HepG2 (cell line): ENCODE data around the gene ANKS3. TPM values are rescaled to one million over a fixed set of nuclear protein-coding genes. Genes with fewer than 3 reads are reported as not detected.
A peak's percentile ranks its signal among the peaks of the same experiment; 100 is the strongest.

Experiments used
- ARNT2 ChIP-seq: sonication (generic); formaldehyde crosslinking; IDR thresholded peaks from 2 replicates; pipeline ENCODE4 v1.8.0; 2022; ENCODE audit warnings: mild to moderate bottlenecking, low read depth, missing genetic modification reagents, moderate library complexity
- ESRRA ChIP-seq: sonication (generic); formaldehyde crosslinking; IDR thresholded peaks from 2 replicates; pipeline ENCODE4 v1.5.1; 2020; ENCODE audit warnings: mild to moderate bottlenecking, low read depth, missing genetic modification reagents
- HMGA1 ChIP-seq: sonication (generic); formaldehyde crosslinking; conservative IDR thresholded peaks from 2 replicates; pipeline ENCODE4 v1.4.0; 2020; ENCODE audit warnings: missing genetic modification reagents
- IRF2 ChIP-seq: IDR thresholded peaks from 2 replicates; pipeline ENCODE4 v1.6.1; 2018; ENCODE audit warnings: missing genetic modification reagents, missing compliant biosample characterization
- KDM1A ChIP-seq: IDR thresholded peaks from 2 replicates; pipeline ENCODE4 v1.6.1; 2016; ENCODE audit warnings: missing compliant biosample characterization
- LBX2 ChIP-seq: sonication (generic); formaldehyde crosslinking; IDR thresholded peaks from 2 replicates; pipeline ENCODE4 v1.5.0; 2020; ENCODE audit warnings: missing genetic modification reagents, mild to moderate bottlenecking, borderline replicate concordance
- MNT ChIP-seq: fragments of 450-650 bp; IDR thresholded peaks from 2 replicates; pipeline ENCODE4 v1.6.1; 2016
- NR2C2 ChIP-seq: sonication (generic); formaldehyde crosslinking; IDR thresholded peaks from 2 replicates; pipeline ENCODE4 v1.4.0; 2020; ENCODE audit warnings: missing genetic modification reagents, mild to moderate bottlenecking, moderate library complexity, borderline replicate concordance
- PAXIP1 ChIP-seq: sonication (generic); formaldehyde crosslinking; conservative IDR thresholded peaks from 2 replicates; pipeline ENCODE4 v1.4.0; 2020; ENCODE audit warnings: mild to moderate bottlenecking, missing genetic modification reagents, moderate library complexity
- RERE ChIP-seq: IDR thresholded peaks from 2 replicates; pipeline ENCODE4 v1.6.1; 2016; ENCODE audit warnings: low read depth, missing genetic modification reagents, missing compliant biosample characterization
- SYNCRIP ChIP-seq: fragments of 200-400 bp; formaldehyde crosslinking; IDR thresholded peaks from 2 replicates; pipeline ENCODE4 v1.6.1; 2018; ENCODE audit warnings: mild to moderate bottlenecking, low read depth, low read length; ENCODE audit not compliant: insufficient read depth
- TCF7 ChIP-seq: sonication (generic); IDR thresholded peaks from 2 replicates; pipeline ENCODE4 v1.6.1; 2016; ENCODE audit warnings: antibody characterized with exemption, low read depth
- ZNF607 ChIP-seq: sonication (generic); formaldehyde crosslinking; IDR thresholded peaks from 2 replicates; pipeline ENCODE4 v1.5.1; 2020; ENCODE audit warnings: missing genetic modification reagents, mild to moderate bottlenecking, borderline replicate concordance
- ZNF629 ChIP-seq: sonication (generic); formaldehyde crosslinking; conservative IDR thresholded peaks from 2 replicates; pipeline ENCODE4 v1.5.0; 2020; ENCODE audit warnings: missing genetic modification reagents
- polyA plus RNA-seq, 8 experiments: library from polyadenylated mRNA; depleted of rRNA in 3 of 8; stranded (reverse) in 7 of 8; unstranded in 1 of 8; fragments of >200 nt; fragmentation: Illumina TruSeq in 4 of 8; extraction: Trizol in 4 of 8; gene quantifications; 2 replicates each; pipeline versions ENCODE4 v1.2.1 to v1.2.3, GENCODE V29; 2011 to 2016; ENCODE audit warnings: low read depth in 4 of 8, missing spikeins in 1 of 8, mixed read lengths in 1 of 8; ENCODE audit not compliant: insufficient read depth in 1 of 8
- total RNA-seq, 5 experiments: library from RNA; depleted of rRNA; stranded (reverse); fragments of >200 nt; fragmentation: Illumina TruSeq; extraction: Trizol; gene quantifications; 2 replicates each; pipeline ENCODE4 v1.2.3, GENCODE V29; 2016; ENCODE audit warnings: low read depth in 1 of 5
- TF ChIP-seq, protein P1 (sequence below): sonication (generic); formaldehyde crosslinking; IDR thresholded peaks from 2 replicates; pipeline ENCODE4 v1.4.0; 2020; ENCODE audit warnings: missing genetic modification reagents

Gene ANKS3
- total and polyA plus RNA-seq, 2 of the 13 experiments (the other 11 are each of a cell fraction or from before 2014, with no cell fraction given), result 11.4 to 15.9 TPM

- peak; percentile 66 for TF ChIP-seq RERE (CRISPR knock-in tag)
- peak; percentile 99 for TF ChIP-seq ZNF607 (CRISPR knock-in tag)
- no peak for TF ChIP-seq SYNCRIP
- no peak for TF ChIP-seq HMGA1
- peak; percentile 37; the same call in 1 of the 2 replicates for TF ChIP-seq KDM1A (CRISPR knock-in tag)
- peak; percentile 92 for TF ChIP-seq ARNT2 (CRISPR knock-in tag)
- peak; percentile 86 for TF ChIP-seq ESRRA (CRISPR knock-in tag)
- no peak for TF ChIP-seq TCF7
- TF ChIP-seq, protein P1, sequence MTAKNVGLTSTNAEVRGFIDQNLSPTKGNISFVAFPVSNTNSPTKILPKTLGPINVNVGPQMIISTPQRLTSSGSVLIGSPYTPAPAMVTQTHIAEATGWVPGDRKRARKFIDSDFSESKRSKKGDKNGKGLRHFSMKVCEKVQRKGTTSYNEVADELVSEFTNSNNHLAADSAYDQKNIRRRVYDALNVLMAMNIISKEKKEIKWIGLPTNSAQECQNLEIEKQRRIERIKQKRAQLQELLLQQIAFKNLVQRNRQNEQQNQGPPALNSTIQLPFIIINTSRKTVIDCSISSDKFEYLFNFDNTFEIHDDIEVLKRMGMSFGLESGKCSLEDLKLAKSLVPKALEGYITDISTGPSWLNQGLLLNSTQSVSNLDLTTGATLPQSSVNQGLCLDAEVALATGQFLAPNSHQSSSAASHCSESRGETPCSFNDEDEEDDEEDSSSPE (CRISPR knock-in tag), result peak; percentile 82
- TF ChIP-seq MNT, result peak; percentile 89
- peak; percentile 84; the same call in 1 of the 2 replicates for TF ChIP-seq LBX2 (CRISPR knock-in tag)
- TF ChIP-seq IRF2 (CRISPR knock-in tag), result peak; percentile 86; the same call in 1 of the 2 replicates
- peak; percentile 96 for TF ChIP-seq PAXIP1 (CRISPR knock-in tag)
- peak; percentile 87 for TF ChIP-seq NR2C2
- TF ChIP-seq ZNF629 (CRISPR knock-in tag), result 0 out of 2 replicates have a peak, but pooled peaks have one; percentile 32
Observed at GRCh38 chr16:4663777-4664465, 70.2 kb downstream of the ANKS3 start (continued).
